GM20431 (cell line): ENCODE measurements around the gene ITGB3BP.
"Not testable (repeated sequence)": the region's sequence is repeated elsewhere in the genome, so short reads cannot be mapped to it uniquely, and the experiment has no call there.

Source experiments
- in situ Hi-C: fragments of 300-500 bp; cut with MseI, MboI; formaldehyde crosslinking; loops from one replicate; pipeline ENCODE4 v1.15.0; 2020; ENCODE audit warnings: low sequenced_read_pairs; ENCODE audit not compliant: unreplicated experiment

Gene ITGB3BP, protein sequence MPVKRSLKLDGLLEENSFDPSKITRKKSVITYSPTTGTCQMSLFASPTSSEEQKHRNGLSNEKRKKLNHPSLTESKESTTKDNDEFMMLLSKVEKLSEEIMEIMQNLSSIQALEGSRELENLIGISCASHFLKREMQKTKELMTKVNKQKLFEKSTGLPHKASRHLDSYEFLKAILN

DNA sequence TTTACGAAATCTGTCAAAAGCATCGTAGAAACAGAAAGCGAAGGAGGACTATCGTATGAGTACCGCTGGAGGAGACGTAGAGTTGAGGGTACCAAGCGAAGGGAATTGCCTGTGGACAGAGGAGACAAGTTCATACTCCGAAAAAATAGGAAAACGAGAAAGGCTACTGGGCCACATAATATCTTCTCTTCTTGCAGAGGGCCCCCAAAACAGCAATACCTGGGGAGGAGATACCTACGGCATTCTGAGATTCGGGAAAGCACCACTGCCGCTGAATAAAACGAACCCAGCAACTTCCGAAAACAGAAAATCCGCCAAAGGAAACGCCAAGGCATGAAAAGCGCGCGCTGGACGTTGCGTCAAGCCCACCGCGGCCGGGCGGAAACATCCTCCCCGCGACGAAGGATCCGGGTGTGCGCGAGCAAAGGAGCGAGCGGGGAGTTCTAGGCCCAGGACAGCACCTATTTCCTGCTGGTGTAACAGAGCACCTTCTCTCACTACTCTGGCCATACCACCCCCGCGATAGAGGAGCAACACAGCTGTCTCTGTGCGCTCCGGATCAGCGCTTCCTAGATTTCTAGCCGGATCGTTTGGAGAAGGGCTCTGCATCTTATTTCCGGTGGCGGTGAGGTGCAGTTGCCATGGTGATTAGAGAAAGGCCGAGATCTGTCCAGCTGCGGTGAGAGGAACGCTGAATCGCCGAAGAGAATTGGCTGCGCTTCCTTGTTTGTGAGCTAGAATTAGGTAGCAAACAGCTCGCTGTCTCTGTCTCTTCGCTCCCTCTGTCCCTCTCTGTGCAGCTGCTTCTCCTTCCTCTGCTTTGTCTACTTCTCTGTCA, at the start of gene ITGB3BP, which contains the start of gene EFCAB7:
Gene ITGB3BP, minus strand, starts transcription at position 335 of the 838 bp plus-strand sequence. Its CDS starts 92 bp downstream, at position 243.
Gene EFCAB7, plus strand, starts transcription at position 635 of the 838 bp plus-strand sequence. CDS start 2,048 bp downstream, outside the sequence.
- in situ Hi-C loops: no loop called here

DNA sequence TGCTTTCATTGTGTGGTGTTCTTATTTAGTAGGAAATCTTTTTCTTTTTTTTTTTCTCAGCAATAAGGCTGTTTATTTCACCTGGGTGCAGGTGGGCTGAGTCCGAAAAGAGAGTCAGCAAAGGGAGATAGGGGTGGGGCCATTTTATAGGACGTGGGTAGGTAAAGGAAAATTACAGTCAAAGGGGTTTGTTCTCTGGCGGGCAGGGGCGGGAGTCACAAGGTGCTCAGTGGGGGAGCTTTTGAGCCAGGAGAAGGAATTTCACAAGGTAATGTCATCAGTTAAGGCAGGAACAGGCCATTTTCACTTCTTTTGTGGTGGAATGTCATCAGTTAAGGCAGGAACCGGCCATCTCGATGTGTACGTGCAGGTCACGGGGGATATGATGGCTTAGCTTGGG, 49.7 kb upstream of the ITGB3BP start:
- in situ Hi-C loops: not testable (repeated sequence)

DNA sequence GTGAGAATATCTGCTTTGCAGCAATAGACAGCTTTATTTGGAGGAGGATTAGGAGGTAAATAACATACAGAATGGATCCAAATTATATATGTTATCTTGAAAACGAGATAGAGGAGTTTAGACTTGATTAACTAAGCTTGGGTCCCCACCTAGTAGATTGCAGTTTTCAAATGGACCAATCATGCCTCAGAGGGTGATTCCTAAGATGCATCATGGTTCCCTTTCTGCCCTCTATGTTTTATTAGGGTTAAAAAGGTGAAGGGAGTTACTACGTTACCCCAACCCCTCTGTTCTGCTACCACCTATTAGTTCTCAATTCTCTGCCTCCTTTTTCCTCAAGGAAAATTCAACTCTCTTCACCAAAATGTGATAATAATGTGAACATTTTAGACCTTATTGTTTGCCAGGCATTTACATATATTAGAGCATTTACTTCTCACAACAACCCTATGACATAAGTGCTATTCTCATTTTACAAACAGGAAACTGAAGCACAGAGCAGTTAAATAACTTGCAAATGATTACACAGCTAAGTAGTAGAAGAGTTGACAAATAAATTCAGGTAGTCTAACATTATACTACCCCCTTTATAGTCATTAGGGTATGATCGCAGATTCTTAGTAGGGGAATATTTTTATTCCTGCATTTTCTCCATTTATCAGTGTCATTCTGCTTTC, 46.8 kb upstream of the ITGB3BP start:
- in situ Hi-C loops: no loop called here

DNA sequence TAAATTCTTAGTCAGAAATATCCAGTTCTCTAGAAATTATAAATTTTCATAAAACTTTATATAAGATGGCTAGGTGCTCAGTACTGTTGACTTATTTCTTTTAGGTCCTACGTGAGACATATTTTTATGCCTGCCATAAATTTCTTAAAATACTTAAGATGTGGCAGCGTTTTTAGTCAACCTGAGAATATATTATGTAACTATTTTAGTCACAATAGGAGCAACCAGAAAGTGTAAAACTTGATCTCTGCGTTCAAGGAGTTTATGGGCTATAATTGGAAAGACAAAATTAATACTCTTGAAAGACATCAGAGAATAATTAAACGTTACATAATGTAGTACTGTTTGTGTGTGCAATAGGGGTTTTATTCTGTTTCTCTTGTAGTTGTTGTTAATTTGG, 46.0 kb upstream of the ITGB3BP start:
- in situ Hi-C loops: no loop called here

DNA sequence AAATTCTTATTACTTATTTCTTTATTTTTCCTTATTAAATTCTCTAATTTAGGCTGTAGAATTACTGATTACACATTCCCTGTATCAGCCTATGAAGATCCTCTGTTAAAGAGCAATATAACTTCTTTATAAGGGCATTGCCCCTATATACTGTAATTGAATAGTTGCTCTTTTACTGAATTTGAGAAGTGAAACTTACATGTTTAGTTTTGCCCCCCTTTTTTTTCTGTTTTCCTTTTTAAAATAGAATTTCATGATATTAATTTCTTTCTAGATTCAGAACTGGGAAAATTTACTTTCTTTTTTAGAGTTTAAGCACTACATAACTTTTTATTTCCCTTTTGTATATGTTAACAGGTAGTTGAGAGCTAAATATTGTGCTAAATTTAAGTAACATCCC, 40.7 kb upstream of the ITGB3BP start:
- in situ Hi-C loops: no loop called here

DNA sequence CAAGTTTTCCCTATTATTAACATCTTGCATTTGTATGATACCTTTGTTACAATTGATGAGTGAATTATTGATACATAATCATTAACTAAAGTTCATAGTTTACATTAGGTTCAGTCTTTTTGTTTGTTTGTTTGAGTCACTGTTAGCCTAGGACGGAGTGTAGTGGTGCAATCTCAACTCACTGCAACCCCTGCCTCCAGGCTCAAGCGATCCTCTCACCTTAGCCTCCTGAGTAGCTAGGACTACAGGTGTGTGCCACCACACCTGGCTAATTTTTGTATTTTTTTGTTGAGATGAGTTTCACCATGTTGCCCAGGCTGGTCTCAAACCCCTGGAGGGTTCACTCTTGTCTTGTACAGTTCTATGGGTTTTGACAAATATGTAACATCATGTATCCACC, 36.3 kb upstream of the ITGB3BP start:
- in situ Hi-C loops: no loop called here

DNA sequence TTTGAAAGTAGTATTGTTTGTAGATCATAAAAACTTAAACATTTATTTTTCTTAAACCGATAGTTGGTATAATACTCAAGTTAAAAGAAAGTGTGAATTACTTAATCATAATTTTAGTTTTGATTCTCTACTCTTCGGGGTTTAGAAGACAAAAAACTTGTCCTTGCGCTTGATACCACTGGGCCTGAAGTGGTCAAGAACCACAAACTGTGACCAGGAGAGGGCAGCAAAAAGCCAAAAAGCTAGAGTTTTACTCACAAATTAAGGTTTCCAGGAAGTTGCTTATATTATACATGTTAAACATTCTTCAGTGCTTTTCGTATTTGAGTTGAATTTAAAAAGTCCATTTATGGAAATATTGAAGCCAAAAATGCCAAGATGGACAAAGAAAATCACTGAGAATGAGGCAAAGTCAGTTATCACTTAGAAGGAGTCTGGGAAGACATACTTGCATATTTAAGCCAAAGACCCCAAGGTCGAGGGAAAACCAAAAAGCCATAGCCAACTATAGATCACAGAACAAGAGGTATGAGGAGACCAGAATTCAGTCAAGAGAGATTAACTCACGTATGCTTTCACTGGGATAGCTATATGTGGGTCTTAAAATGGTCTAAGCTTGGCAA, 34.5 kb upstream of the ITGB3BP start:
- in situ Hi-C loops: no loop called here

DNA sequence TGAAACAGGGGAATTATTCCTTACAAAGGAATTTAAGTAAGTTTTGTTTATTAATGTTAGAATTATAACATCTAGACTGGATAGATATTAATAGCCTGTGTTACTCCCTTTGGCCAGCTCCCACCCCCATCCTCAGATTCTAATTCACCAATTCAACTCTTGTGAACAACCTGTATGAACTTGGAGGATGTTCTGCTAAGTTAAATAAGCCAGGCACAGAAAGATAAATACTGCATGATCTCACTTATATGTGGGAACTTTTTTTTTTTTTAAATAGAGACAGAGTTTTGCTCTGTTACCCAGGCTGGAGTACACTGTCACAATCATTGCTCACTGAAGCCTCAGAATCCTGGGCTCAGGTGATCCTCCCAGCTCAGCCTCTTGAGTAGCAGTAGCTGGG, 32.5 kb upstream of the ITGB3BP start:
- in situ Hi-C loops: no loop called here

DNA sequence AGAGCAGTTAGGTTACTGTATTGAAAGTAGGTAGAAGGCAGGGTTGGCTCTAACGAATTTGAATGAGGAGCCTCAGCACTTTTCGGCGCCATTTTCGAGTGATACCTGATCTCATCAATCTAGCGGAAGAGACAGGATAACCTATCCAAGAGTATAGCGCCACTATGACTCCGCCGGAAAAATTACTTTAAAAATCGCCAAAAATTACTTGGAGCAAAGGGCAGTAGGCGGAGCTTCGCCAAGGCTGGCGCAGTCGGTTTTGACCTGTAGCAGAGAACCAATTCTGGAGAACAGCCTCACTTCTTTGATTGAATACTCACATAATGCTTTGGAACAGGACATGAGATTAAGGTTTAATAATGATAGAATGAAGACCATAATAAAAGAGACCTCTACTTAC, 25.9 kb upstream of the ITGB3BP start:
- in situ Hi-C loops: no loop called here

DNA sequence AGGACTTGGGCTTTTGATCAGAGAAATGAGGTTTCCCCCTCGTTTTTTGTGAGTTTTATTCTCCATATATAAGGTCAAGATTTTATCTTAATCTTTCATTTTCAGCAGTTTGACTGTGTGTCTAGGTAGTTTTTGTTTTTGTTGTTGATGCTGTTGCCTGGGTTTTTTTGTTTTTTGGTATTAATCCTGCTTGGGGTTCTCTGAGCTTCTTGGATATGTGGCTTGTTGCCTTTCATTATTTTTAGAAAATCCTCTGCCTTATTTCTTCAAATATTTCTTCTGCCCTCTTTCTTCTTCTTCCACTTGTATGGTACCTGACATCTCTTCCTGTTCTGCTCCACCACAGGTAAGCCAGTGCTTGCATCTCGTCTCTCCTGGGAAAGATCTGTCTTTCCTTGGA, 25.3 kb upstream of the ITGB3BP start:
- in situ Hi-C loops: no loop called here

DNA sequence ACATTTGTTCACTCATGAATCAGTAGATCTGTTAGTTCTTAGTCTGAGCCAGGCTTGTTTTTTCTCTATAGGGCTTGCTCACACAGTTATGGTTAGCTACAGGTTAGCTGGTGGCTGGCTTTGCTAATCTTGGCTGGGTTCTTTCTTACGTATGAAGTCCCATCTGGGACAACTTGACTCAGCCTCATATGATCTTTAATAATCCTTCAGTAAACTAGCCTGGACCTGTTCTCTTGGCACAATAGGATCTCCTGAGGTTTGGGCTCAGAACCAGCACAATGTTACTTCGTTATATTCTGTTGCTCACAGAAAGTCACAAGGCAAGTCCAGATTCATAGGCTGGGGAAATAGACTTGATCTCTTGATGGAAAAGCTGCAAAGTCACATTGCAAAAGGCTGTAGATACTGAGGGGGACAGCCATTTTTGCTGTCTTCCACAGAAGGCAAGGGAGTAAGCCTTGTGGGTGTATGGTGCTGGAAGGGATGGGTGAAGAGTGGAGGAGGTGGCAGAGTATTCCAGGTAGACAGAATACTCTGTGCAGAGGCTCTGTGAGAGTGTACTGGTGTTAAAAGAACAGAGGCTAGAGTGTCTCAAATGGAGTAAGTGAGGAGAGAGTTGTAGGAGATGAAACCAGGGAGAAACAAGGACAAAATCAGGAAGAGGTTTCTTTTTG, 24.7 kb upstream of the ITGB3BP start:
- in situ Hi-C loops: no loop called here

DNA sequence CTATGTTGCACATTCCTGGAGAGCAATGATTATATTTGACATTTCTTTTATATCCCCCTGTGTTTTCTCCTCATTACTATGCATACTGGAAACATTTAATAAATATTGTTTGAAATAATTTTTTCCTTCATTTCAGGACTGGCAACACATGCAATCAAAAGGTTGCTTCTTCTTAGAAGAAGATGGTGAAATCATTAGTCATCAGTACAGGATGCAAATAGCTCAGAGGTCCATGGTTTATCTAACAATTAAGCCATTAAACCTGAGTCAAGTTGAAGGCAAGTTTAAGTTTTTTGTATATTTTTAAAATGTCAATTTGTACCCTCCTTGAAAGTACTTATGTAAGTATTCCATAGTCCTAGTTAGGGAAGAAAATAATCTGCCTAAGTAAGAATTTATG, 22.8 kb upstream of the ITGB3BP start:
- in situ Hi-C loops: no loop called here

DNA sequence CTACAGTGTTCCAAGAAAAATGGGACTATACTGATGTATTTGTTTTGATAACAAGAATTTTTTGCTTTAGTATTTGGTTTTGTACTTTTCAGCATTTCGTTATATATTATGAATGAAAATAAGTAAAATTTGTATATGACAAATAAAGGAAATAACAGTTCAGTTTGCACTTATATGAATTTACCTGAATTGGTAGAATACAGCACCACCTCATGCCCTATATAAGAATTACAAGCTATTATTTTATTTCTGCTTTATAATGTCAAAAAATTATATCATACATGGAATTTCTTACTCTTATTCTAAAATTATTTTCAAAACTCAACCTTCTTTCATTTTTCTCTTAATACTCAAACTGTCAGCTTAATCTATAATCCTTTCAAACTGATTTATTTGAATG, 14.9 kb upstream of the ITGB3BP start:
- in situ Hi-C loops: no loop called here

DNA sequence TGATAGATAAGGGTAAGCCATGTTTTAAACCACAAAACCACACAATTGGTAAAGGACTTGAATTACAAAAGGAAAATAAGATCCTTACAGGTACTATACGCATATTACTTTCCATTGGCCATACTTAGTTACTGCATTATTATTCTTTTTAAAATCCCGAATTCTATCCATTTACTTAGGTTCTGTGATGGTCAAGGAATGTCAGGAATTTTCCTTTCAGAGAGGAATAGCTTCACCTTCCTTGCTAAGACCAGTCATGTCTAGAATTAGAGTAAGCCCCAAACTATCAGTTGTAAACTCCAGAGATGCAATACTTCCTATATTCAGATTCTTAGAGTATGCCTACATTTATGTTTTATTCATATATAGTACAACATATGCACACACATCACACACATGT, 14.0 kb upstream of the ITGB3BP start:
- in situ Hi-C loops: no loop called here

DNA sequence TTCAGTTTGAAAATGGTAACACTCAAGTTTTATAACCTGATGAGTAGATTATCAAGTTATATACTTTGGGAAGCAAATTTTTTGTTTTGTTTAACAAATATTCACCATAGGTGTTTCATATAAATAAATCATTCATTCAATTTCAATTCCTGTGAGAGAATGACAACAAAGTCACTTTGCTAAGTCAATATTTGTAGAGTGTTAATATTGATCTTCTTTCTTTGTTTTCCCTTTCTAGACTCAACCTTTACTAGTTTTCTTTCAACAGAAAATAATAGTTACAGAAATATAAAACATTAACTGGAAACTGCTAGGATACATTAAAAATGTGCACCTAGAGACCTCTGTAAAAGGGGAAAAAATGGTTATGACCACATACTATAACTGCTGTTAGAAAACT, 11.4 kb upstream of the ITGB3BP start:
- in situ Hi-C loops: no loop called here

DNA sequence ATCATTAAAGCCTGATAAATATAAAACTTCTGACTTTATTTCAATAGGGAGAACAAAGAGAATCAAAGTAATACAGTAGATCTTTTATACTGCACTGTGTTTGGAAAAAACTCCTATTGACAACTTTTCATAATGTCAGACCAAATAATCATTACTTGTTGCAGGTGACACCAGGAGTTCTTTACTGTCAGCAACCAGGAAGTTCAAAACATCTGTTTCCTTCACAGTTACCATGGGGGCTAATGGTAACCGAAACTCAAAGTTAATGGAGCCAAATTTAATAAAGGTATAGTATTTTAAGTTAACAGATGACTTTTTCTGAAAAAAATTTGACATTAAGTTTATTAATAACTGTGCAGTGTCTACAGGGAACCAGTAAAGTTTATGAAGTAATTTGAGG, 10.9 kb upstream of the ITGB3BP start:
- in situ Hi-C loops: no loop called here

DNA sequence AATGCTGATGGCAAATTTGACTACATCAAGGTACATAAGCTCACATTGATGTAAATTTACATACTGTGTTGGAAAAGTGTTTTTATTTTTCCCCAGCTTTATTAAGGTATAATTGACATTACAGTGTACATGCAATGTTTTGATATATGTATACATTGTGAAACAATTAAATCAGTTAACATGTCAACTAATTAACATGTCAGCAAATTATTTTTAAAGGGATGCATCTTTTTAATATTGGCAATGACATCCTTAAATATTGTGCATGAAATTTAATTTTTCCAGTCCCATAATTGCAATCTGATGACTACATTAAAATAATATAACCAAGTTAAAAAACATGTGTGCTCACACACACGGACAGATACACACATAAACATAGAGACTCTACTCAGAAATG, 9.7 kb upstream of the ITGB3BP start:
- in situ Hi-C loops: no loop called here

DNA sequence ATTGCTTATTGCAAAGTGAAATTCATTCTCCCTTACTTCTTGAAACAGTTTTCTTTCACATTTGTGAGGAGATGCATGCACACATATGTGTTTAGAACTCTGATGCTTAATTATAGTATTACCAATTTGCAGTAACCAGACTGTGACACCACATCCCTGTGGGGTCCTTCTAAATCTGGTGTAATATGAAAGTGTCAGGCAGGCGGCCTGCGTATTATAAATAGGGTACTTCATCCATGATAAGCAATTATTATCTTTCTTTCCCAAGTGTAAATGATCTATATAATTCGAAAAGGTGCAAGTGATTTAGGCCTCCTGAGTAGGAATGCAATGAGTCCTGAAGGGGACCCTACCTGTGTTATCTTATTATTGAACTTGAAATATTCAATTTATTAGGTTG, 1.2 kb upstream of the ITGB3BP start:
- in situ Hi-C loops: no loop called here

DNA sequence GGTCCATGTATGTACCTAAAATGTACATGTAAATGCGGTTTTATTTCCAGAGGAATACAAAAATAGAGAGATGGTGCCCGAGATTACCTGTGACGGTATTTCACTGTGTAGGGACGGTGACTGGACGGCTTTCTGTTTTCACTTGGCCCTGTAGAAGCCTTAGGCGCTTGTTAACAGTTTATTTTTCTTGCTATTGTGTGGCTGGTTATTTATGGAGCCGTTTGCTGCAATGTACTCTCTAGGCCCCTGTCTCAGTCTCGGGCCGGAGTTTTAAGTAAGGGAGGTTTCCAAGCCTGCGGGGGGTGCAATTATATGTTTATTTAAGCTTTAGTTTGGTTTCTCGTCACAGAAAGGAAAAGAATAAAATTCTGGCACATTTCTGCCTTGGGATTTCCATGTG, 713 bp upstream of the ITGB3BP start:
- in situ Hi-C loops: no loop called here

DNA sequence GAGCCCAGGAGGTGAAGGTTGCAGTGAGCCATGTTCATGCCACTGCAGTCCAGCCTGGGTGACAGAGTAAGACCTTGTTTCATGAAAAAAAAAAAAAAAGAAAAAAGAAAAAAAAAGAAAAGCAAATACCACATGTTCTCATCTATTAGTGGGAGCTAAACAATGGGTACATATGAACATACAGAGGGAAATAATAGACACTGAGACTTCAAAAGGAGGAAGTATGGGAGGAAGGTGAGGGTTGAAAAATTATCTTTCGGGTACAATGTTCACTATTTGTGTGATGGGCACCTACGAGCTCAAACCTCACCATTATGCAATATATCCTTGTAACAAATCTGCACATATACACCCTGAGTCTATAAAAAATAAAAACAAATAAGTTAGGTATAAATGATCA, 6.4 kb downstream of the ITGB3BP start:
- in situ Hi-C loops: no loop called here
